ENCODE measurements around the gene AKR1B1. TPM values are rescaled to one million over a fixed set of nuclear protein-coding genes. Genes with fewer than 3 reads are reported as not detected.

Gene AKR1B1
- 216 and 224 TPM in 2 replicates for polyA plus RNA-seq (2012; rRNA removed)
- polyA plus RNA-seq (2012; cell fraction: cytosol; rRNA removed) = 154 and 199 TPM in 2 replicates
- polyA plus RNA-seq (2012; cell fraction: nucleus; rRNA removed) = 200 and 224 TPM in 2 replicates

- Histone ChIP-seq H3F3A (replicated peaks; ENCODE audit: insufficient read depth) (no peaks in the 10 kb centered on the region), H3K9me2 (no peaks in the 10 kb centered on the region), H3K27me3 (ENCODE audit: insufficient read depth) (no peaks in the 10 kb centered on the region), H2AFZ (ENCODE audit: low read depth) (peak within 1 kb of the TSS; percentile 91), H3K9ac (peak within 1 kb of the TSS; percentile 85), H4K20me1 (ENCODE audit: insufficient read depth) (no peaks in the 10 kb centered on the region), H3K79me2 (ENCODE audit: insufficient read depth) (peaks cover 30% of the 10 kb centered on the region), H3K4me3 (ENCODE audit: low read depth in 2 of 2, low read length in 1 of 2) (peak within 1 kb of the TSS; percentile 90 to 92), H3K36me3 (replicated peaks in 1 of 2; ENCODE audit: control insufficient read depth in 1 of 2, insufficient read depth in 2 of 2, low read length in 1 of 2) (peaks cover 3 to 13% of the 10 kb centered on the region in 2 experiments), H3K27ac (ENCODE audit: low read depth in 2 of 2, low read length in 1 of 2) (peak within 1 kb of the TSS; percentile 62 to 77), H3K9me3 (no peaks in the 10 kb centered on the region), H3K4me1 (ENCODE audit: control insufficient read depth in 1 of 2, insufficient read depth in 2 of 2, low read depth in 1 of 2, low read length in 1 of 2) (peaks cover 5 to 11% of the 10 kb centered on the region in 2 experiments; a peak in 3 of 4 replicates), H3K4me2 (peak within 1 kb of the TSS; percentile 95)
- CTCF ChIA-PET = interaction anchor here (0.7 to 11.0 kb wide), 35 partner anchors 9 to 264 kb away, joined by 3 to 101 read pairs (median 5); no protein-coding TSS in a partner anchor
- peak; percentile 99 for DNase-seq
- POLR2A ChIA-PET = interaction anchor here (1.0 to 2.9 kb wide), 4 partner anchors 13 to 527 kb away, joined by 3 to 16 read pairs (median 3); partner anchors contain the start of gene AGBL3
- WGBS (ENCODE audit: low lambda C conversion rate) = 4% methylated on average over 24 of the region's 61 CpGs
- TF ChIP-seq FOSL2 (IDR thresholded peaks at IDR 0.05; ENCODE audit: borderline replicate concordance, low read depth) (no peak), MAX (IDR thresholded peaks at IDR 0.05; ENCODE audit: low read depth) (peak; percentile 94), FOXJ3 (CRISPR knock-in tag; IDR thresholded peaks at IDR 0.05) (no peak), USF1 (IDR thresholded peaks at IDR 0.05; ENCODE audit: borderline replicate concordance, low read depth) (no peak), USF2 (IDR thresholded peaks at IDR 0.05; ENCODE audit: borderline replicate concordance, low read depth, low read length) (no peak), TAF1 (IDR thresholded peaks at IDR 0.05; ENCODE audit: borderline replicate concordance, low read depth, low read length) (peak; percentile 64), MEF2A (IDR thresholded peaks at IDR 0.05; ENCODE audit: borderline replicate concordance, low read depth) (no peak), POLR2AphosphoS5 (IDR thresholded peaks at IDR 0.05; ENCODE audit: low read depth, low read length) (peak; percentile 47; the same call in 1 of the 2 replicates), MXI1 (IDR thresholded peaks at IDR 0.05; ENCODE audit: low read depth, low read length) (peak; percentile 83), RFX5 (IDR thresholded peaks at IDR 0.05; ENCODE audit: low read length) (peak; percentile 89; the same call in 1 of the 2 replicates), CHD2 (IDR thresholded peaks at IDR 0.05; ENCODE audit: low read length, partially characterized antibody) (peak; percentile 83), IRF3 (IDR thresholded peaks at IDR 0.05; ENCODE audit: low read depth, low read length) (no peak), RCOR1 (IDR thresholded peaks at IDR 0.05; ENCODE audit: low read length) (peak; percentile 44; the same call in 1 of the 2 replicates), EZH2phosphoT487 (IDR thresholded peaks at IDR 0.05; ENCODE audit: borderline replicate concordance, low read depth) (no peak), TEAD4 (IDR thresholded peaks at IDR 0.05; ENCODE audit: borderline replicate concordance, insufficient read depth) (0 out of 2 replicates have a peak, but pooled peaks have one; percentile 30), EP300 (IDR thresholded peaks at IDR 0.05; ENCODE audit: borderline replicate concordance in 1 of 2, low read depth in 1 of 2, low read length in 1 of 2) (peak in 1 of 2 experiments; percentile 11; a peak in 1 of 4 replicates), GABPA (IDR thresholded peaks at IDR 0.05; ENCODE audit: low read depth) (no peak; the same call in 1 of the 2 replicates)
- TF ChIP-seq, protein P1, sequence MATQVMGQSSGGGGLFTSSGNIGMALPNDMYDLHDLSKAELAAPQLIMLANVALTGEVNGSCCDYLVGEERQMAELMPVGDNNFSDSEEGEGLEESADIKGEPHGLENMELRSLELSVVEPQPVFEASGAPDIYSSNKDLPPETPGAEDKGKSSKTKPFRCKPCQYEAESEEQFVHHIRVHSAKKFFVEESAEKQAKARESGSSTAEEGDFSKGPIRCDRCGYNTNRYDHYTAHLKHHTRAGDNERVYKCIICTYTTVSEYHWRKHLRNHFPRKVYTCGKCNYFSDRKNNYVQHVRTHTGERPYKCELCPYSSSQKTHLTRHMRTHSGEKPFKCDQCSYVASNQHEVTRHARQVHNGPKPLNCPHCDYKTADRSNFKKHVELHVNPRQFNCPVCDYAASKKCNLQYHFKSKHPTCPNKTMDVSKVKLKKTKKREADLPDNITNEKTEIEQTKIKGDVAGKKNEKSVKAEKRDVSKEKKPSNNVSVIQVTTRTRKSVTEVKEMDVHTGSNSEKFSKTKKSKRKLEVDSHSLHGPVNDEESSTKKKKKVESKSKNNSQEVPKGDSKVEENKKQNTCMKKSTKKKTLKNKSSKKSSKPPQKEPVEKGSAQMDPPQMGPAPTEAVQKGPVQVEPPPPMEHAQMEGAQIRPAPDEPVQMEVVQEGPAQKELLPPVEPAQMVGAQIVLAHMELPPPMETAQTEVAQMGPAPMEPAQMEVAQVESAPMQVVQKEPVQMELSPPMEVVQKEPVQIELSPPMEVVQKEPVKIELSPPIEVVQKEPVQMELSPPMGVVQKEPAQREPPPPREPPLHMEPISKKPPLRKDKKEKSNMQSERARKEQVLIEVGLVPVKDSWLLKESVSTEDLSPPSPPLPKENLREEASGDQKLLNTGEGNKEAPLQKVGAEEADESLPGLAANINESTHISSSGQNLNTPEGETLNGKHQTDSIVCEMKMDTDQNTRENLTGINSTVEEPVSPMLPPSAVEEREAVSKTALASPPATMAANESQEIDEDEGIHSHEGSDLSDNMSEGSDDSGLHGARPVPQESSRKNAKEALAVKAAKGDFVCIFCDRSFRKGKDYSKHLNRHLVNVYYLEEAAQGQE (IDR thresholded peaks at IDR 0.05; ENCODE audit: low read depth, low read length) = no peak
- TF ChIP-seq, protein P2, sequence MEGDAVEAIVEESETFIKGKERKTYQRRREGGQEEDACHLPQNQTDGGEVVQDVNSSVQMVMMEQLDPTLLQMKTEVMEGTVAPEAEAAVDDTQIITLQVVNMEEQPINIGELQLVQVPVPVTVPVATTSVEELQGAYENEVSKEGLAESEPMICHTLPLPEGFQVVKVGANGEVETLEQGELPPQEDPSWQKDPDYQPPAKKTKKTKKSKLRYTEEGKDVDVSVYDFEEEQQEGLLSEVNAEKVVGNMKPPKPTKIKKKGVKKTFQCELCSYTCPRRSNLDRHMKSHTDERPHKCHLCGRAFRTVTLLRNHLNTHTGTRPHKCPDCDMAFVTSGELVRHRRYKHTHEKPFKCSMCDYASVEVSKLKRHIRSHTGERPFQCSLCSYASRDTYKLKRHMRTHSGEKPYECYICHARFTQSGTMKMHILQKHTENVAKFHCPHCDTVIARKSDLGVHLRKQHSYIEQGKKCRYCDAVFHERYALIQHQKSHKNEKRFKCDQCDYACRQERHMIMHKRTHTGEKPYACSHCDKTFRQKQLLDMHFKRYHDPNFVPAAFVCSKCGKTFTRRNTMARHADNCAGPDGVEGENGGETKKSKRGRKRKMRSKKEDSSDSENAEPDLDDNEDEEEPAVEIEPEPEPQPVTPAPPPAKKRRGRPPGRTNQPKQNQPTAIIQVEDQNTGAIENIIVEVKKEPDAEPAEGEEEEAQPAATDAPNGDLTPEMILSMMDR (IDR thresholded peaks at IDR 0.05) = peak; percentile 80
These were observed at the start of gene AKR1B1 for GRCh38 chr7:134458806-134459698. TSS of gene AKR1B1 (minus strand) at chr7:134459100. CDS start at chr7:134459062, 38 bp downstream.

Data from SK-N-SH (cell line).